Caco-2 (cell line): ENCODE results near the gene MAP3K4. TPM values are rescaled to one million over a fixed set of nuclear protein-coding genes. Genes with fewer than 3 reads are reported as not detected.

Experiments used
- BruUV-seq: library from RNA; stranded (reverse); fragments of 400-500 nt; replicated peaks from 2 replicates; lab custom pipeline; 2021; lab: Mats Ljungman, UMichigan
- CTCF ChIA-PET: fragments of 300-600 bp; sonication (Branson Sonifier 250); formaldehyde crosslinking; loops from one replicate; lab custom pipeline; 2022; ENCODE audit warnings: antibody characterized with exemption; lab: Charles Lee
- POLR2A ChIA-PET: fragments of 300-600 bp; sonication (Branson Sonifier 250); formaldehyde crosslinking; loops from one replicate; lab custom pipeline; 2022; ENCODE audit warnings: antibody characterized with exemption; lab: Charles Lee
- DNase-seq, 2 experiments: peaks; one replicate each; pipeline versions ENCODE4 v3.0.0 to v3.0.0-alpha.2; 2020 to 2022
- H3K27me3 ChIP-seq: replicated peaks from 2 replicates; pipeline ENCODE4 v1.6.0; 2011; ENCODE audit warnings: low read length; ENCODE audit not compliant: control insufficient read depth, insufficient read depth
- H3K36me3 ChIP-seq: 2 replicates; pipeline ENCODE4 v1.5.1; 2011; ENCODE audit warnings: low read length; ENCODE audit not compliant: control insufficient read depth, insufficient read depth
- H3K4me1 ChIP-seq: fragments of 250-450 bp; sonication (Bioruptor Pico); 2 replicates; pipeline ENCODE4 v1.5.1; 2020; ENCODE audit warnings: mild to moderate bottlenecking
- H3K4me3 ChIP-seq: 2 replicates; pipeline ENCODE4 v1.5.1; 2011; ENCODE audit warnings: low read depth, mild to moderate bottlenecking, control low read depth, low read length
- H3K9me3 ChIP-seq: fragments of 250-450 bp; sonication (Bioruptor Pico); 2 replicates; pipeline ENCODE4 v1.5.1; 2020; ENCODE audit warnings: mild to moderate bottlenecking, moderate library complexity
- H3K27ac Mint-ChIP-seq: one replicate; pipeline ENCODE4 v1.8.0; 2022; ENCODE audit warnings: mixed read lengths; ENCODE audit not compliant: unreplicated experiment
- H3K27me3 Mint-ChIP-seq: one replicate; pipeline ENCODE4 v1.8.0; 2022; ENCODE audit warnings: mixed read lengths; ENCODE audit not compliant: insufficient read depth, unreplicated experiment
- H3K36me3 Mint-ChIP-seq: one replicate; pipeline ENCODE4 v1.8.0; 2022; ENCODE audit warnings: mild to moderate bottlenecking, mixed read lengths; ENCODE audit not compliant: insufficient read depth, unreplicated experiment
- H3K4me1 Mint-ChIP-seq: one replicate; pipeline ENCODE4 v1.8.0; 2022; ENCODE audit warnings: low read depth, mixed read lengths; ENCODE audit not compliant: unreplicated experiment
- H3K4me3 Mint-ChIP-seq: one replicate; pipeline ENCODE4 v1.8.0; 2022; ENCODE audit warnings: mild to moderate bottlenecking, moderate library complexity, mixed read lengths; ENCODE audit not compliant: unreplicated experiment
- H3K9me3 Mint-ChIP-seq: one replicate; pipeline ENCODE4 v1.8.0; 2022; ENCODE audit warnings: mixed read lengths; ENCODE audit not compliant: unreplicated experiment
- CTCF ChIP-seq, 2 experiments: fragments of 200-600 bp in 1 of 2; IDR thresholded peaks; 1 replicate in 1 of 2; 2 replicates in 1 of 2; pipeline versions ENCODE4 v1.5.1 to v1.8.0; 2011 to 2022; ENCODE audit warnings: antibody characterized with exemption in 1 of 2, control low read depth in 1 of 2, inconsistent platforms in 1 of 2, low read depth in 1 of 2, low read length in 1 of 2, mild to moderate bottlenecking in 1 of 2, moderate library complexity in 1 of 2; ENCODE audit not compliant: insufficient read depth in 1 of 2, severe bottlenecking in 1 of 2, unreplicated experiment in 1 of 2
- intact Hi-C: fragments of 100-400 bp; cut with micrococcal nuclease; formaldehyde crosslinking; loops from one replicate; pipeline ENCODE4 v1.10.0; 2022; ENCODE audit not compliant: unreplicated experiment
- total RNA-seq: library from RNA; stranded (reverse); gene quantifications from 2 replicates; pipeline ENCODE4 v1.2.3, GENCODE V29; 2022

The MAP3K4 gene
- total RNA-seq, 1 experiment from 2014 or later, result 34.3 TPM

GRCh38 chr6:161003336-161003735 is 11.8 kb downstream of the MAP3K4 start:
- intact Hi-C loops, result no loop called here
- no peak overlapping the region for H3K4me3 Mint-ChIP-seq
- ChIA-PET CTCF (interaction anchor here (0.5 kb wide), 1 partner anchor 1194 kb away, joined by 3 read pairs; no protein-coding TSS in a partner anchor), POLR2A (no interaction called here)
- no peak for DNase-seq
- H3K4me3 ChIP-seq, result no peak overlapping the region
- H3K36me3 Mint-ChIP-seq, result no peaks in the 10 kb centered on the region
- H3K9me3 Mint-ChIP-seq, result no peaks in the 10 kb centered on the region
- no peaks in the 10 kb centered on the region for H3K36me3 ChIP-seq
- no peak overlapping the region for H3K27ac Mint-ChIP-seq
- H3K27me3 ChIP-seq, result no peaks in the 10 kb centered on the region
- no peaks in the 10 kb centered on the region for H3K27me3 Mint-ChIP-seq
- H3K4me1 Mint-ChIP-seq, result no peaks in the 10 kb centered on the region
- no peak for TF ChIP-seq CTCF (IDR thresholded peaks at IDR 0.05; ENCODE audit: insufficient read depth in 1 of 2, low read depth in 1 of 2, low read length in 1 of 2, severe bottlenecking in 1 of 2, unreplicated experiment in 1 of 2)
- no TSS peak for BruUV-seq
- no peaks in the 10 kb centered on the region for H3K9me3 ChIP-seq
- peaks cover 6% of the 10 kb centered on the region; the same call in 1 of the 2 replicates for H3K4me1 ChIP-seq

GRCh38 chr6:161008245-161008644 is 16.7 kb downstream of the MAP3K4 start:
- Histone ChIP-seq H3K4me1 (peaks cover 2% of the 10 kb centered on the region; the same call in 1 of the 2 replicates), H3K9me3 (no peaks in the 10 kb centered on the region), H3K27me3 (no peaks in the 10 kb centered on the region), H3K4me3 (no peak overlapping the region), H3K36me3 (no peaks in the 10 kb centered on the region)
- CTCF ChIA-PET, result no interaction called here
- Mint-ChIP-seq H3K4me3 (no peak overlapping the region), H3K36me3 (no peaks in the 10 kb centered on the region), H3K9me3 (no peaks in the 10 kb centered on the region), H3K4me1 (no peaks in the 10 kb centered on the region), H3K27ac (no peak overlapping the region), H3K27me3 (no peaks in the 10 kb centered on the region)
- TF ChIP-seq CTCF (IDR thresholded peaks at IDR 0.05; ENCODE audit: insufficient read depth in 1 of 2, low read depth in 1 of 2, low read length in 1 of 2, severe bottlenecking in 1 of 2, unreplicated experiment in 1 of 2), result no peak
- intact Hi-C loops, result no loop called here
- DNase-seq, result no peak
- POLR2A ChIA-PET, result no interaction called here
- no TSS peak for BruUV-seq

GRCh38 chr6:161009991-161010390 is 18.4 kb downstream of the MAP3K4 start:
- no peaks in the 10 kb centered on the region for H3K27me3 Mint-ChIP-seq
- Histone ChIP-seq H3K4me1 (no peaks in the 10 kb centered on the region), H3K27me3 (no peaks in the 10 kb centered on the region), H3K4me3 (no peak overlapping the region), H3K36me3 (no peaks in the 10 kb centered on the region), H3K9me3 (no peaks in the 10 kb centered on the region)
- no peaks in the 10 kb centered on the region for H3K4me1 Mint-ChIP-seq
- ChIA-PET CTCF (no interaction called here), POLR2A (no interaction called here)
- no TSS peak for BruUV-seq
- H3K4me3 Mint-ChIP-seq, result no peak overlapping the region
- H3K9me3 Mint-ChIP-seq, result no peaks in the 10 kb centered on the region
- no peak for TF ChIP-seq CTCF (IDR thresholded peaks at IDR 0.05; ENCODE audit: insufficient read depth in 1 of 2, low read depth in 1 of 2, low read length in 1 of 2, severe bottlenecking in 1 of 2, unreplicated experiment in 1 of 2)
- DNase-seq, result no peak
- H3K36me3 Mint-ChIP-seq, result no peaks in the 10 kb centered on the region
- intact Hi-C loops, result no loop called here
- no peak overlapping the region for H3K27ac Mint-ChIP-seq
